GM19397 (cell line): ENCODE results near the gene ATG7.
"Not testable (repeated sequence)": the region's sequence is repeated elsewhere in the genome, so short reads cannot be mapped to it uniquely, and the experiment has no call there.

Experiments used
- ATAC-seq: cut with Tn5 transposase; IDR thresholded peaks from one replicate; pipeline ENCODE4 v1.9.1; 2021; ENCODE audit warnings: mild to moderate bottlenecking, moderate library complexity; ENCODE audit not compliant: unreplicated experiment

ATG7 gene

GRCh38 chr3:11385891-11386290 is 113.7 kb downstream of the ATG7 start:
- ATAC-seq = no peak

GRCh38 chr3:11386465-11387113 is 114.4 kb downstream of the ATG7 start:
- ATAC-seq = no peak

- ATAC-seq = no peak
Measured at GRCh38 chr3:11389386-11390268, 117.4 kb downstream of the ATG7 start.

- ATAC-seq = no peak
Measured at GRCh38 chr3:11390411-11391131, 118.4 kb downstream of the ATG7 start.

- peak; percentile 51 for ATAC-seq
Measured at GRCh38 chr3:11391174-11391879, 119.1 kb downstream of the ATG7 start.

GRCh38 chr3:11392014-11392859 is 120.0 kb downstream of the ATG7 start:
- ATAC-seq = no peak

GRCh38 chr3:11392860-11393114 is 120.6 kb downstream of the ATG7 start:
- no peak for ATAC-seq

GRCh38 chr3:11393401-11393800 is 121.2 kb downstream of the ATG7 start:
- ATAC-seq = no peak

GRCh38 chr3:11394392-11394791 is 122.2 kb downstream of the ATG7 start:
- ATAC-seq = no peak

- no peak for ATAC-seq
Measured at GRCh38 chr3:11400213-11400612, 128.0 kb downstream of the ATG7 start.

GRCh38 chr3:11401434-11401833 is 129.2 kb downstream of the ATG7 start:
- ATAC-seq = no peak

- no peak for ATAC-seq
Measured at GRCh38 chr3:11405323-11405722, 133.1 kb downstream of the ATG7 start.

- ATAC-seq = no peak
Measured at GRCh38 chr3:11407644-11408043, 135.4 kb downstream of the ATG7 start.

- ATAC-seq = not testable (repeated sequence)
Measured at GRCh38 chr3:11408324-11408859, 136.2 kb downstream of the ATG7 start.

GRCh38 chr3:11410564-11410963 is 138.4 kb downstream of the ATG7 start:
- ATAC-seq = no peak

- ATAC-seq = no peak
Measured at GRCh38 chr3:11411956-11412355, 139.8 kb downstream of the ATG7 start.

GRCh38 chr3:11413071-11413470 is 140.9 kb downstream of the ATG7 start:
- no peak for ATAC-seq

GRCh38 chr3:11415099-11415498 is 142.9 kb downstream of the ATG7 start:
- ATAC-seq = no peak

GRCh38 chr3:11420066-11420465 is 147.9 kb downstream of the ATG7 start:
- no peak for ATAC-seq

GRCh38 chr3:11422291-11422690 is 150.1 kb downstream of the ATG7 start:
- ATAC-seq = no peak
